HepG2 (cell line): ENCODE data around the gene FBLIM1. TPM values are rescaled to one million over a fixed set of nuclear protein-coding genes. Genes with fewer than 3 reads are reported as not detected.

Experiments used
- ATAC-seq: fragments of 200-7000 bp; cut with Tn5 transposase; 3 replicates; pipeline ENCODE4 v1.9.1; 2020; ENCODE audit warnings: mild to moderate bottlenecking, moderate library complexity
- BruUV-seq: library from RNA; stranded (reverse); fragments of 400-500 nt; replicated peaks from 2 replicates; lab custom pipeline; 2021; lab: Mats Ljungman, UMichigan
- CTCF ChIA-PET: fragments of 300-600 bp; formaldehyde crosslinking; extraction: SDS; loops from one replicate; lab custom pipeline; 2021; ENCODE audit warnings: low total read pairs, inconsistent platforms, low intra/inter-chr PET ratio; lab: Yijun Ruan, JAX
- POLR2A ChIA-PET: fragments of 350-600 bp; sonication (Branson Sonifier 250); formaldehyde crosslinking; loops from one replicate; lab custom pipeline; 2020; ENCODE audit warnings: antibody characterized with exemption, inconsistent platforms; lab: Yijun Ruan, JAX
- DNase-seq: peaks from one replicate; pipeline ENCODE4 v3.0.0-alpha.2; 2015; ENCODE audit warnings: low spot score
- FAIRE-seq: peaks from 3 replicates; lab custom pipeline; 2011; peaks lifted over from hg19 to GRCh38; lab: Jason Lieb, UNC
- H2AFZ ChIP-seq: one replicate; pipeline ENCODE4 v1.6.1; 2011; ENCODE audit warnings: low read length, inconsistent platforms
- H3K27ac ChIP-seq: fragments of 300-600 bp; 3 replicates; pipeline ENCODE4 v1.8.0; 2011; ENCODE audit warnings: mixed run types, mild to moderate bottlenecking, mixed read lengths, low read length, inconsistent platforms; ENCODE audit not compliant: insufficient read depth; ENCODE audit errors: extremely low read length
- H3K27me3 ChIP-seq, 2 experiments: fragments of 200-600 bp in 1 of 2; 2 replicates in 1 of 2; 3 replicates in 1 of 2; pipeline versions ENCODE4 v1.6.0 to v1.8.0; 2011; ENCODE audit warnings: low read length in 2 of 2, mild to moderate bottlenecking in 2 of 2, moderate library complexity in 2 of 2, inconsistent platforms in 1 of 2; ENCODE audit not compliant: insufficient read depth in 2 of 2, control insufficient read depth in 1 of 2
- H3K36me3 ChIP-seq, 2 experiments: fragments of 200-600 bp in 1 of 2; replicated peaks in 1 of 2; 2 replicates in 1 of 2; 3 replicates in 1 of 2; pipeline versions ENCODE4 v1.5.1 to v1.8.0; 2011; ENCODE audit warnings: low read length in 2 of 2, inconsistent platforms in 1 of 2; ENCODE audit not compliant: insufficient read depth in 2 of 2, control insufficient read depth in 1 of 2
- H3K4me1 ChIP-seq: 2 replicates; pipeline ENCODE4 v1.5.1; 2012; ENCODE audit warnings: low read length, inconsistent platforms; ENCODE audit not compliant: insufficient read depth
- H3K4me2 ChIP-seq: 2 replicates; pipeline ENCODE4 v1.6.0; 2011; ENCODE audit warnings: low read depth, low read length, inconsistent platforms
- H3K4me3 ChIP-seq, 3 experiments: fragments of 200-600 bp in 1 of 3; sonication (generic), shearing (Covaris generic) in 1 of 3; replicated peaks in 1 of 3; 2 replicates each; pipeline ENCODE4 v1.5.1; 2011 to 2016; ENCODE audit warnings: low read length in 3 of 3, inconsistent platforms in 2 of 3, low read depth in 2 of 3, mild to moderate bottlenecking in 2 of 3, control low read depth in 1 of 3, mixed read lengths in 1 of 3; ENCODE audit not compliant: insufficient read depth in 1 of 3
- H3K79me2 ChIP-seq: one replicate; pipeline ENCODE4 v1.6.1; 2011; ENCODE audit warnings: low read length, inconsistent platforms; ENCODE audit not compliant: insufficient read depth
- H3K9ac ChIP-seq: 2 replicates; pipeline ENCODE4 v1.6.0; 2011; ENCODE audit warnings: mild to moderate bottlenecking, low read depth, low read length, inconsistent platforms; ENCODE audit not compliant: insufficient read depth
- H3K9me3 ChIP-seq: 2 replicates; pipeline ENCODE4 v1.5.1; 2012; ENCODE audit warnings: mild to moderate bottlenecking, low read length
- H4K20me1 ChIP-seq: 2 replicates; pipeline ENCODE4 v1.6.0; 2011; ENCODE audit warnings: inconsistent platforms, mild to moderate bottlenecking, low read length, moderate library complexity; ENCODE audit not compliant: insufficient read depth
- ARNT2 ChIP-seq: sonication (generic); formaldehyde crosslinking; IDR thresholded peaks from 2 replicates; pipeline ENCODE4 v1.8.0; 2022; ENCODE audit warnings: mild to moderate bottlenecking, low read depth, missing genetic modification reagents, moderate library complexity
- ESRRA ChIP-seq: sonication (generic); formaldehyde crosslinking; IDR thresholded peaks from 2 replicates; pipeline ENCODE4 v1.5.1; 2020; ENCODE audit warnings: mild to moderate bottlenecking, low read depth, missing genetic modification reagents
- GRHL1 ChIP-seq: sonication (generic); formaldehyde crosslinking; conservative IDR thresholded peaks from 2 replicates; pipeline ENCODE4 v1.8.0; 2022; ENCODE audit warnings: missing genetic modification reagents
- PREB ChIP-seq: sonication (generic); formaldehyde crosslinking; IDR thresholded peaks from 2 replicates; pipeline ENCODE4 v1.4.0; 2020; ENCODE audit warnings: missing genetic modification reagents
- ZNF547 ChIP-seq: sonication (generic); formaldehyde crosslinking; IDR thresholded peaks from 2 replicates; pipeline ENCODE4 v1.5.1; 2020; ENCODE audit warnings: mild to moderate bottlenecking, missing genetic modification reagents
- ZNF558 ChIP-seq: sonication (generic); formaldehyde crosslinking; IDR thresholded peaks from 2 replicates; pipeline ENCODE4 v1.9.0; 2022; ENCODE audit warnings: mild to moderate bottlenecking, missing genetic modification reagents, borderline replicate concordance
- ZNF724P ChIP-seq: sonication (generic); formaldehyde crosslinking; IDR thresholded peaks from 2 replicates; pipeline ENCODE4 v1.8.0; 2022; ENCODE audit warnings: missing genetic modification reagents, borderline replicate concordance
- WGBS: methylation state at CpG from one replicate; pipeline ENCODE4 v1.1.6; 2017; ENCODE audit warnings: low lambda C conversion rate; 5-methylcytosine and 5-hydroxymethylcytosine counted together
- in situ Hi-C: cut with HindIII; loops from 2 replicates; pipeline ENCODE4 v1.10.0; 2017; ENCODE audit warnings: low pct_unique_long_range_greater_than_20kb; ENCODE audit not compliant: extremely low pct_ligation_motif_present
- intact Hi-C: fragments of 100-400 bp; cut with micrococcal nuclease; formaldehyde crosslinking; loops from one replicate; pipeline ENCODE4 v1.10.0; 2022; ENCODE audit not compliant: unreplicated experiment
- polyA plus RNA-seq, 8 experiments: library from polyadenylated mRNA; depleted of rRNA in 3 of 8; stranded (reverse) in 7 of 8; unstranded in 1 of 8; fragments of >200 nt; fragmentation: Illumina TruSeq in 4 of 8; extraction: Trizol in 4 of 8; gene quantifications; 2 replicates each; pipeline versions ENCODE4 v1.2.1 to v1.2.3, GENCODE V29; 2011 to 2016; ENCODE audit warnings: low read depth in 4 of 8, missing spikeins in 1 of 8, mixed read lengths in 1 of 8; ENCODE audit not compliant: insufficient read depth in 1 of 8
- total RNA-seq, 5 experiments: library from RNA; depleted of rRNA; stranded (reverse); fragments of >200 nt; fragmentation: Illumina TruSeq; extraction: Trizol; gene quantifications; 2 replicates each; pipeline ENCODE4 v1.2.3, GENCODE V29; 2016; ENCODE audit warnings: low read depth in 1 of 5
- TF ChIP-seq, protein P1 (sequence below): sonication (generic); formaldehyde crosslinking; IDR thresholded peaks from 2 replicates; pipeline ENCODE4 v1.4.0; 2020; ENCODE audit warnings: mild to moderate bottlenecking, low read depth, missing genetic modification reagents
- TF ChIP-seq, protein P2 (sequence below): IDR thresholded peaks from 2 replicates; pipeline ENCODE4 v1.6.1; 2016
- TF ChIP-seq, protein P3 (sequence below): sonication (generic); formaldehyde crosslinking; IDR thresholded peaks from 2 replicates; pipeline ENCODE4 v1.4.0; 2020; ENCODE audit warnings: missing genetic modification reagents, borderline replicate concordance

The FBLIM1 gene
- total and polyA plus RNA-seq, 2 of the 13 experiments (the other 11 are each of a cell fraction or from before 2014, with no cell fraction given), result 10.6 to 23.0 TPM

DNA sequence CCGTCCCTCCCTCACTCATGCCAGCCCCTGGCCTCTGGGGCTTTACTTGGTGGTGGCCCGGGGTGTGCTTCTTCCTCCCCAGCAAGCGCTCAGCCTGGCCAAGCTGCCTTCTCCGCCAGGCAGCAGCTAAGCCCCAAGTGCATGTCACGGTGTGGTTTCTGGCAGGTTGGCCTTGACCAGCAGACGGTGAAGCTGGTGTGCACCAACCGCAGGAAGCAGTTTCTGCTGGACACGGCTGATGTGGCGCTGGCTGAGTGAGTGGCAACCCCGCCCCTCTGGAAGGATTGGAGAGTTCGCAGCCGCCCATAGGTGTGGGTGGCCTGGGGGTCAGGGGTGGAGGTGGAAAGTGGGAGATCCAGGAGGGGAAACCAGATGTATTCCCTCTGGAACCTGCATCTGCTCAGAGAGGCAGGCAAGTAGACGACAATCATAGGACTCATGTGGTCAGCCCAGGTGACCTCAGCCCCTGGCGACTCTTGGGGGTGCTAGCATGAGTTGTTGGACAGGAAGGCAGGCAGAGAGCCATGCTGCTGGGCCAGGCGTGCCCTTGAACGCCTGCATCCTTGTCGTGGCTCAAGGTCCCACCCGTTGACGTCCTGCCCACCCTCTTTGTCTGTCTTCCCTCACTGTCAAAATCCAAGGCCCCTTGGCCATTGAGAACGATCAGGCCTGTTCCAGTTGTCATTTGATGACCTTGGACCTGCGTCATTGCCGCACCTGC, 29.5 kb upstream of the FBLIM1 start:
- in situ Hi-C loops, result no loop called here
- no peak for DNase-seq
- no peaks in the 10 kb centered on the region for H4K20me1 ChIP-seq
- ATAC-seq, result no peak
- H3K36me3 ChIP-seq, result peaks cover 17 to 41% of the 10 kb centered on the region in 2 experiments; a peak in 4 of 5 replicates
- H3K27me3 ChIP-seq, result no peaks in the 10 kb centered on the region
- no peaks in the 10 kb centered on the region for H3K9me3 ChIP-seq
- POLR2A ChIA-PET, result no interaction called here
- H3K4me2 ChIP-seq, result no peak overlapping the region
- CTCF ChIA-PET, result no interaction called here
- H3K9ac ChIP-seq, result no peak overlapping the region
- 97% methylated on average over 16 of the region's 22 CpGs for WGBS
- no peaks in the 10 kb centered on the region for H3K4me1 ChIP-seq
- no TSS peak for BruUV-seq
- intact Hi-C loops, result no loop called here
- H3K79me2 ChIP-seq, result no peaks in the 10 kb centered on the region
- TF ChIP-seq, protein P1, sequence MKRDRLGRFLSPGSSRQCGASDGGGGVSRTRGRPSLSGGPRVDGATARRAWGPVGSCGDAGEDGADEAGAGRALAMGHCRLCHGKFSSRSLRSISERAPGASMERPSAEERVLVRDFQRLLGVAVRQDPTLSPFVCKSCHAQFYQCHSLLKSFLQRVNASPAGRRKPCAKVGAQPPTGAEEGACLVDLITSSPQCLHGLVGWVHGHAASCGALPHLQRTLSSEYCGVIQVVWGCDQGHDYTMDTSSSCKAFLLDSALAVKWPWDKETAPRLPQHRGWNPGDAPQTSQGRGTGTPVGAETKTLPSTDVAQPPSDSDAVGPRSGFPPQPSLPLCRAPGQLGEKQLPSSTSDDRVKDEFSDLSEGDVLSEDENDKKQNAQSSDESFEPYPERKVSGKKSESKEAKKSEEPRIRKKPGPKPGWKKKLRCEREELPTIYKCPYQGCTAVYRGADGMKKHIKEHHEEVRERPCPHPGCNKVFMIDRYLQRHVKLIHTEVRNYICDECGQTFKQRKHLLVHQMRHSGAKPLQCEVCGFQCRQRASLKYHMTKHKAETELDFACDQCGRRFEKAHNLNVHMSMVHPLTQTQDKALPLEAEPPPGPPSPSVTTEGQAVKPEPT (CRISPR knock-in tag), result no peak
- TF ChIP-seq ESRRA (no peak), GRHL1 (CRISPR knock-in tag) (no peak), ZNF547 (CRISPR knock-in tag) (no peak), PREB (CRISPR knock-in tag) (no peak), ZNF724P (CRISPR knock-in tag) (no peak), ARNT2 (CRISPR knock-in tag) (no peak), ZNF558 (no peak)
- TF ChIP-seq, protein P2, sequence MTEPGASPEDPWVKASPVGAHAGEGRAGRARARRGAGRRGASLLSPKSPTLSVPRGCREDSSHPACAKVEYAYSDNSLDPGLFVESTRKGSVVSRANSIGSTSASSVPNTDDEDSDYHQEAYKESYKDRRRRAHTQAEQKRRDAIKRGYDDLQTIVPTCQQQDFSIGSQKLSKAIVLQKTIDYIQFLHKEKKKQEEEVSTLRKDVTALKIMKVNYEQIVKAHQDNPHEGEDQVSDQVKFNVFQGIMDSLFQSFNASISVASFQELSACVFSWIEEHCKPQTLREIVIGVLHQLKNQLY (CRISPR knock-in tag), result no peak
- TF ChIP-seq, protein P3, sequence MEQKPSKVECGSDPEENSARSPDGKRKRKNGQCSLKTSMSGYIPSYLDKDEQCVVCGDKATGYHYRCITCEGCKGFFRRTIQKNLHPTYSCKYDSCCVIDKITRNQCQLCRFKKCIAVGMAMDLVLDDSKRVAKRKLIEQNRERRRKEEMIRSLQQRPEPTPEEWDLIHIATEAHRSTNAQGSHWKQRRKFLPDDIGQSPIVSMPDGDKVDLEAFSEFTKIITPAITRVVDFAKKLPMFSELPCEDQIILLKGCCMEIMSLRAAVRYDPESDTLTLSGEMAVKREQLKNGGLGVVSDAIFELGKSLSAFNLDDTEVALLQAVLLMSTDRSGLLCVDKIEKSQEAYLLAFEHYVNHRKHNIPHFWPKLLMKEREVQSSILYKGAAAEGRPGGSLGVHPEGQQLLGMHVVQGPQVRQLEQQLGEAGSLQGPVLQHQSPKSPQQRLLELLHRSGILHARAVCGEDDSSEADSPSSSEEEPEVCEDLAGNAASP, result no peak
- no peak for FAIRE-seq
- H3K27ac ChIP-seq, result no peak overlapping the region
- no peak overlapping the region for H2AFZ ChIP-seq
- no peak overlapping the region for H3K4me3 ChIP-seq
